GM12801 (cell line): ENCODE measurements around the gene ZNF532.

ENCODE experiments used
- TF ChIP-seq, protein P1 (sequence below): IDR thresholded peaks from one replicate; pipeline ENCODE4 v1.5.1; 2011; ENCODE audit warnings: control low read depth; ENCODE audit not compliant: insufficient read length; ENCODE audit errors: extremely low read depth

ZNF532 gene

DNA sequence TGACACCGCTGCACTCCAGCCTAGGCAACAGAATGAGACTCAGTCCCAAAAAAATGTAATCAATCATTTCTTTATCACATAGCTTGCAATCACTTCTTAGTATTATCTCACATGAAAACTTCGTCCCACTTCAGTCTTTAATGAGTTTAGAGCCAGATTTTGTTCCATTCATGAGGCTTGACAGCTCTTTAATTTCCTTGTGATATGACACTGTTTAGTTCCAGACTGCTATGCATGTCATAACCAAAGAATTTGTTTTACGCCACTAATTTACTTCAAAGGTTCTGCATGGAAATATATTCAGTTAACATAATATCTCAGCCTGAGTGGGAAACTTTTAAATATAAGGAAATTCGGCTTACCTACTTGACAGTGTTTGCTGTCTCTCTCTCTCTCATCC, 113.1 kb downstream of the ZNF532 start:
- TF ChIP-seq, protein P1, sequence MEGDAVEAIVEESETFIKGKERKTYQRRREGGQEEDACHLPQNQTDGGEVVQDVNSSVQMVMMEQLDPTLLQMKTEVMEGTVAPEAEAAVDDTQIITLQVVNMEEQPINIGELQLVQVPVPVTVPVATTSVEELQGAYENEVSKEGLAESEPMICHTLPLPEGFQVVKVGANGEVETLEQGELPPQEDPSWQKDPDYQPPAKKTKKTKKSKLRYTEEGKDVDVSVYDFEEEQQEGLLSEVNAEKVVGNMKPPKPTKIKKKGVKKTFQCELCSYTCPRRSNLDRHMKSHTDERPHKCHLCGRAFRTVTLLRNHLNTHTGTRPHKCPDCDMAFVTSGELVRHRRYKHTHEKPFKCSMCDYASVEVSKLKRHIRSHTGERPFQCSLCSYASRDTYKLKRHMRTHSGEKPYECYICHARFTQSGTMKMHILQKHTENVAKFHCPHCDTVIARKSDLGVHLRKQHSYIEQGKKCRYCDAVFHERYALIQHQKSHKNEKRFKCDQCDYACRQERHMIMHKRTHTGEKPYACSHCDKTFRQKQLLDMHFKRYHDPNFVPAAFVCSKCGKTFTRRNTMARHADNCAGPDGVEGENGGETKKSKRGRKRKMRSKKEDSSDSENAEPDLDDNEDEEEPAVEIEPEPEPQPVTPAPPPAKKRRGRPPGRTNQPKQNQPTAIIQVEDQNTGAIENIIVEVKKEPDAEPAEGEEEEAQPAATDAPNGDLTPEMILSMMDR: no peak

DNA sequence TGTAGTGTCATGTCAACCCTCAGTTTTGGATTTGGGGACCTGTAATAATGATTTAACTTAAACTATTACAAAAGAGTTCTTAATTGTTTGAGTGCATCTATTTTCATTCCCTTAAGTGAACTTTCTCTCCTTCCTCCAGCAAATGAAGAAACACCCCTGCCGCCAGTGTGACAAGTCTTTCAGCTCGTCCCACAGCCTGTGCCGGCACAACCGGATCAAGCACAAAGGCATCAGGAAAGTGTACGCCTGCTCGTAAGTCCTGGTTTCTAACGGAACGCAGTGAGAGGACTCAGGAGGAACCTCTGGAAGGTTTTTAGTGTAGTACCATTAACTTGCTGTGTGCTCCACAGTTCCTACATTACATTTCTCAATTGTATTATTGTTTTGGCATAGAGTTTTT, 114.2 kb downstream of the ZNF532 start:
- TF ChIP-seq, protein P1: no peak

DNA sequence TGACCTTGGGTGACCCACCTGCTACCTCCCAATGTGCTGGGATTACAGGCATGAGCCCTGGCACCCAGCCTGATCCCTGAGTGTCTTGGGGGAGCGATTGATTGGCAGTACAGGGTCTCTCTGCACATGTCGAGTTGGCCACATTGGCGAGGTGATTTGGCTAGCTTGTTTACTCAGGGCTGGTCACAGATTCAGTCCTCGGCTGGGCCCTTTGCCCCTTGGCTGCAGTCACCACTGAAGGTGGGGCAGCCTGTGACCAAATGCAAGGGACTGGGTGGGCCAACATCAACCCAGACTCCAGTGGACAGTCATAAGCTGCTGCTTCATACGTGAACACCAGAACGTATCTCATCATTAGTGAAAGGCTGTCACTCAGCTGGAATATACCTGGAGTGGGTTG, 114.9 kb downstream of the ZNF532 start:
- TF ChIP-seq, protein P1: no peak

DNA sequence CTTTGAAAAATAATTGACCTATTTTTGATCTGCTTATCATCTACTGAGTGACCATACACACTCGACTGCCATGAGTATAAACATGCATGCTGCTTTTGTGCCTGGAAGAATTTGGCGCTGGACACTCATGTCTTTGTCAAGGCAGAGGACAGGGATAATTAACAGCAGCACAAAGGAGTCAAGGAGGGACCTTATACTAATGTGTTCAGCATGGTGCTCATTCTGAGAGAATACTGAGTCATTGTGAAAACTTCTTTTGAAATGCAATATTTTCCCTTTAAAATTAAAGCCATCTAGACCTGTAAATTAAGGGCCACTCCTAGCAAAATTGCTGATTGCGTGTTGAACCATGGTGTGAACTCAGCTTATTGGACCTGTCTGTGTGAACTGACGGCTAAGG, 116.3 kb downstream of the ZNF532 start:
- TF ChIP-seq, protein P1: no peak

DNA sequence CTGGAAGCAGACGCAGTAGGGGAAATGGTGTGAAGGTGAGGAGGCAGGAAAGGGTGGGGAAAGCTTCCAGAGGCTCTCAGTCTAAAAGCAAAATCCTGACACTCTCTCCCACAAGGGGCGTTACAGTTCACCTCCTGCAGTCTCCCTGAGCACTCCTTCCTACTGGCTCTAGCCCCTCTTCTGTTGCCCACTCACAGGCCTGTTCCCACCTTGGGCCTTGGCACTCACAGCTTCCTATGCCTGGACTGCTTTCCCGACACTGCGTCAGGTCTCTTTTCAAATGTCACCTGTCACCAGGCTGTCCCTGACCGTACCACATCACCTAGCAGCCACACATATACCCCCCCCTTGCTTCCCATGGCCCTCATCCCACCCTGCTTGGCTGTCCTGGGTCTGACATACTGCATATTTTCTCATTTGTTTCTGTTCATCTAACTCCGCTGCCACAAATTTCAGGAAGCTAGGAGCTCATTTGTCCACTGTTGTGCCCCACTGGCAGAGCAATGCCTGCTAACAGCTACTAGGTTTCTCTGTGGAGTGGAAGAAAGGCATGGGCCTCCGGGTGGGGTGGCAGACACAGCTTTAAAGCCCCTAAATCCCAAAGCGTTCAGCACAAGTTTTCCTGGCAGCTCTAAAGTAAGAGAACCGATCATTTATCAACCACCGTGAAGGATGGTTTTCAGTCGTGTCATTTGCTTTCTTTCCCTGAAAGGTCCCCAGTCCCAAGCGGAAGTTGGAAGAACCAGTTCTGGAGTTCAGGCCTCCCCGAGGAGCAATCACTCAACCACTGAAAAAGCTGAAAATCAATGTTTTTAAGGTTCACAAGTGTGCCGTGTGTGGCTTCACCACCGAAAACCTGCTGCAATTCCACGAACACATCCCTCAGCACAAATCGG, 118.8 kb downstream of the ZNF532 start:
- TF ChIP-seq, protein P1: no peak

DNA sequence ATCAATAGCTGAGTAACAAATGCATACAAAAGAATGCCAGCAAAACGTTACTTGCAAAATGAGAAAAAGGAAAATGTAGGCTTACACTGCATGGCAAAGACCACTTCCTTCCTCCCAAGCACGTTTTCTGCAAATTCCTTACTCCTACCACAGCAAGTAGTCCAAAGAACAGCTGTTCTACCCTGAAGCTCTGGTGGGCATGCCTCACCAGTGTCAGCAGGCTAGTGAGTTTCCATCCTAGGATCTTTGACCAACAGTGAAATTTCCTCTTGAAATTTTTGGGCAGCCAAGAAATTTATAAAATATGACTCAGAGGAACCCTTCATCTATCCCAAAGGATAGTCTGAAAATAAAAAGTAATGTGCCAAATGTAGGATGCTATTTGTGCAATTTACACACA, 123.9 kb downstream of the ZNF532 start:
- TF ChIP-seq, protein P1: no peak

DNA sequence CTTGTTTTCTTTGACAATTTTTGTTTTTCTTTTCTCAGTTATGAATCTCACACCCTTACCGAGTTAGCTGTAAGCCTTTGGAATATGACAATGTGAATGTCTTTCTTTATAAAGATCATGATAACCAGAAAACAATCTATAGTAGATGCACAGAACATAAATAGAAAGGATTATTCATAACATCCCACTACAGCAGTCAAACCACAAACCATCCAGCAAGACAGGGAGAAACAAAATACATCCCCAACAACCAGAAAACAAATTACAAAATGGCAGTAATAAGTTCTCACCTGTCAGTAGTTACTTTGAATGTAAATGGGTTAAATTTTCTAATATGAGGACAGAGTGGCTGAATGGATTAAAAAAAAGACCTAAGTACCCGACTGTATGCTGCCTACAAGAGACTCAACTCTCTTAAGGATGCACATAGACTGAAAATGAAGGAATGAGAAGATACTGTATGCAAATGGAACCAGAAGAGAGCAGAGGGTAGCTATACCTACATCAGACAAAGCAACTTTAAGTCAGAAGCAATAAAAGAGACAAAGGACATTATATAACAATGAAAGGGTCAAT, 124.6 kb downstream of the ZNF532 start:
- TF ChIP-seq, protein P1: no peak
